GM18507 (cell line): ENCODE results near the gene PLB1.
A peak's percentile ranks its signal among the peaks of the same experiment; 100 is the strongest.

Source experiments
- DNase-seq: peaks from one replicate; pipeline ENCODE4 v3.0.0; 2011; ENCODE audit warnings: low read depth; ENCODE audit not compliant: insufficient read length; ENCODE audit errors: extremely low spot score
- FAIRE-seq: peaks from 2 replicates; lab custom pipeline; 2011; peaks lifted over from hg19 to GRCh38; lab: Jason Lieb, UNC

PLB1 gene

DNA sequence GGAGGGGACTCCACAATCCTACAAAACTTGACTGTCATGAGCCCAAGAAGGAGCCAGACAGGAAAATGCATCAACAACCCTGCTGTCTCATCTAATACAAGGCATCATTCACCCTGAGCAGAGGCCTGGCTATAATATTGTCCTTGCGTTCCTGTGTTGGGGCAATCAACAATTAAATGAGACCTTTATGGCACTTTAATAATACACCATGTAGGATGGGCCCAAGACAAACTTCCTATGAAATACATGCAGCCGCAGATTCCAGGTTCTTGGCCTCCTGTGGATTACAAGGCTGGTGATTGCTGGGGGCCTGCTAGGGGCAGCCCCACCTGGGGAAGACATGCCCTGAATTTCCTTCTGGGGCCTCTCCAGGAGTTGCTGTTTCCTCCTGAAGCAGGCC, 173.0 kb downstream of the PLB1 start:
- DNase-seq (no peak), FAIRE-seq (no peak)

DNA sequence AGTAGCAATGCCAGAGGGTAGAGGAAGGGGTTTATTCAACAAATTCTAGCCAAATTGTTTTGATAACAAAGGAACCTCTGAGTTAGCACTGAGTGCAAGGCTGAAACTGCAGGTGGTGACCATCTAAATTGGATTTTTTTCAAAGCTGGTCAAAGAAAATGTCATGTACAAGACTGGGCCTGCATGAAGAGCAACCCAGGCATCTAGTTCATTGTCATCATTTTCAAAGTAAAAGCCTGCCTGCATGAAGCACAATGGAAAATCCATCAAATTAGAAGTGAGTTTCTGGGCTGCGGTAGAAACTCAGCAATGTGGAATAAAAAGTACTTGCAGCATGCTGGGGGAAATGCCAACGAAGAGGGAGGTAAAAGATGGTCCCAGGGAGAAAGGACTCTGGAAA, 175.0 kb downstream of the PLB1 start:
- DNase-seq (no peak), FAIRE-seq (no peak)

DNA sequence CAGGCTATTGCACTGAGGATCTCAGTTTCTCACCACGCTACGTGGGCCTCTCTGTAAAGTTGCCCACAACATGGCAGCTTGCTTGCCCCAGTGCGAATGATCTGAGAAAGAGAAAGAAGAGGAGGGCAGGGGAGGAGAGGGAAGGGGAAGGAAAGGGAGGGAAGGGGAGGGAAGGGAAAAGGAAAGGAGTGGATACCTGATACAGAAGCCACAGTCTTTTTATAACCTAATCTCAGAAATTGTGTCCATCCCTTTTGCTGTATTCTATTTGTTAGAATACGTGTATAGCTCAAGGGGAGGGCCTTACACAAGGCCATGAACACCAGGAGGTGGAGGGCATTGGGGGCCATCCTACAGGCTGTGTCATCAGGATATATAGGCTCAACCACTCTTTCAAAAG, 177.5 kb downstream of the PLB1 start:
- no peak for FAIRE-seq
- no peak for DNase-seq

DNA sequence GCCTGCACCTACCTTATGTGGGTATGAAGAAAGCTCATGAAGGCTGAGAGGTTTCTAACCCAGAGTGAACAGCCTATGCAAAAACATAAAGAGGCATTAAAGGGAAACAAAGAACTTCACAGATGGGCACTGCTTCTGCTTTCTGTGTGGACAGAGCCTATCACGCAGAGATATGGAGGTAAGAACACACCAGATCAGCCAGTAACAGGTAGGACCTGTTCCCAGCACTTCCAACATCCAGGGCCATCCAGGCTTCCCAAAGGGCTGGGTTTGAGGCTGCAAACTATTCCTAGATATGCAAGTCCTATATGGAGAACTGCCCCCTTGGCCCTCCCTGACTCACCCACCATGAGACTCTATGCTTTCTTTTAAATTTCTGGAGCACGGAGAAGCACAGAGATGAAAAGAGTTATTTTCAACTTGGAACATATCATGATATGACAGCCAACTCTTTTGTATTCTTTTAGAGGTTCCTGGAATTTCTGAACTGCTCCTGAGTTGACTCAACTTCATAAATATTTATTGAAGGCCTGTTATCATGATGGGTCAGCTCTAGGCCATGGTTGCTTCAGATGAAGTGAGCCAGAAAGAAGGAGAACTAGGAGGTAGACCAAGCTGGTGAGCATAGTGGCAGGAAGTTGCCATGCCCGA, 178.3 kb downstream of the PLB1 start:
- DNase-seq = no peak
- FAIRE-seq = no peak

DNA sequence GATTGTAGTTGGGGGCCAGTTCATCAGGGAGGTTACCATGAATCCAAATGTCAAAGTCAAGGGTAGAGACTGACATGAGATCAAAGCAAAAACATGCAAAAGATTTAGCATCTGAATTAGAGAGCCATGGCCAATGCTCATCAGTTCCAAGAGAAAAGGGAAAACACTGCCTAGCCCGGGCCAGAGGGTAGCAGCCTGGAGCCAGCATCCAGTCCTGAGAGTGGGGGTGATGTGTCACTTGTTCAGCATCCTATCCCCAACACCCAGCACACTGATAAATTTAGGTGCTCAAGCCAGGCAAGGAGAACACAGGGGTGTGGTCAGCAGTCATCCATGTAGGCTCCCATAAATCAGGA, 178.8 kb downstream of the PLB1 start:
- FAIRE-seq = no peak
- no peak for DNase-seq

DNA sequence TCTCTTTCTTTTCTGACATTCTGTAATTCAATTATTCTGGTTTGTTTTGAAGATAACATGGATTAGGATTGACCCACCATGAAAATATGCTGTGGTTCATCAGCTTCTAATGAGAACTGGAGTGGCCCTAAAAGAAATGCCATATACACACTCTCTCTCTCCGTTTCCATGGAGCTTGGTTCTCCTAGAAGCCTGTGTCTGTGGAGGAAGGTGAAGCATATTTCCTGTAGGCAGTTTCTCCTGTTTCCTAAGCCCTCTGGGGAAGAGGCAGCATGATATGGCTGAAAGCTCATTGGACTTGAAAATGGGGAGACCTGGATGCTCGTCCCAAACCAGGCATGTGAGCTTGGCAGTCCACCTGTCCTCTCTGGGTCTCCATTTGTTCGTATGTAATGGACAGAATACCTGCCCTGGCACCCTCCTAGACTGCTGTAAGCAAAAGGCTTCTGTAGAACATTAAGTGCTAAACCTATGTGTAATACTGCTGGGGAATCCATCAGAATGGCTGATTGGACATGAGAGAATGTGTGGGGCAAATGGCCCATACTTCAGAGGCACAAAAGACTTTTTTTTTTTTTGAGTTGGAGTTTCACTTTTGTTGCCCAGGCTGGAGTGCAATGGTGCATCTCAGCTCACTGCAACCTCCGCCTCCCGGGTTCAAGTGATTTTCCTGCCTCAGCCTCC, 180.4 kb downstream of the PLB1 start:
- DNase-seq = no peak
- FAIRE-seq = no peak

GRCh38 chr2:28678175-28678855, 182.5 kb downstream of the PLB1 start:
- DNase-seq = no peak
- no peak for FAIRE-seq

DNA sequence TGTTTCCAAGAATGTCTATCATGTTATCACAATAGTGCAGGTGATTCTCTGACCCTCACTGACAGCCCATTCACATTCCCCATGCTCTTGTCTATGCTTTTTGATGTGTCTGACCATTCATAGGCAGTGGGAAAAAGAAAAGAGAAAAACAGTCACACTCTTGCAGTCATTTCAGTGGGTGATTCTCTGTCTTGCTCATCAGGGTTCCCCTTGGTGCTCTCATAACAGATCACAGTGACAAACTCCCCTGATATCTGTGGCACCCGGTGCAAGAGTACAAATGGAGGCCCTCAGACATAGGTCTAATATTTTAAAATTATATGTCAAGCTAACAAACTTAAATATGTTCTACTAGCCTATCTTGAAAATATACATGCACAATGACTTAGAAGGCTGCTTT, 183.1 kb downstream of the PLB1 start:
- FAIRE-seq (no peak), DNase-seq (no peak)

- DNase-seq (no peak), FAIRE-seq (no peak)
Measured at GRCh38 chr2:28680657-28681056, 184.8 kb downstream of the PLB1 start.

- peak; percentile 87 for FAIRE-seq
- peak; percentile 65 for DNase-seq
Measured at GRCh38 chr2:28681158-28681571, 185.3 kb downstream of the PLB1 start.

DNA sequence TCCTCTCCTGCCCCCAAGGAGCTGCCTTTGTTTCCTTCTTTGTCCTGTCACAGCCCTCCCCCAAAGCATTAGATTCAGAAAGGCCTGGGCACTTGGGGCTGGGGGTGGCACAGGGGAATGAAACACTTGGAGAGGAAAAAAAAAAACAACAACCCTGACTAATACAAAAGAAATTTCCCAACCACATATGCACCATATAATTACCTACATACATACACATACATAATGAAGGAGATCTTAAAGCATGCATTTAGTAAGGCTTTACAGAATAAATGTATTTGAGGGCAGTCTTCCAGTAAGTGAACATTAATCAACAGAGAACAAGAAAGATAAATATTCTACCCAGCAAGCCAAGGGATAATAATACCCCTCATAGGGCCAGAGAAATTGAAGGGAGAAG, 185.7 kb downstream of the PLB1 start:
- FAIRE-seq = no peak
- DNase-seq = no peak

DNA sequence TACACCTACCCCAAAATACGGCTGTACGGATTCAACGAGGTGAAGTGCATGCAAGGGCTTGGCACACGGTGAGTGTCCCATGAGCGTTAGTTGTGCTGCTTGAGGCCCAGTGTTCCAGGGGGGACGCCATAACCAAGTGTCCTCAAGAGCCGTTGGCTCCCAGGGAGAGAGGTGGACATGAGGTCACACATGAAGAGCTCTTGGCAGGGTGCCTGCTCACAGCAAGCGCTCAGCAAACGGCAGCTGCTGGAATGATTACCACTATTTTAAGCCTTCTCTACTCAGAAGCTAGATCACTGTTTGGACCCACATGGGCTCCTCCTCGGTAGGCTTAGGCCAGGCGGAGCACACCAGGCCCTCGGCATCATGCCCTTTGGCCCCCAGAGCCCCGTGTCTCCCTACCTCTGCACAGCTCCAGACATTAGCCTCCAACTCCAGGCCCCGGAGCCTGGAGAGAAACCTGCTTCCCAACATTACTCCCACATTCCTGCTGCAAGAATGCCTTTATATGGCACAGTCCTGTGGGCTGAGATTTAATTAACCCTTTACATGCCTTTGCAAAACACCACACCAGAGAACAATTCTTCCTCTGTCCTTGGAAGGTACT, 187.3 kb downstream of the PLB1 start:
- DNase-seq (no peak), FAIRE-seq (no peak)

DNA sequence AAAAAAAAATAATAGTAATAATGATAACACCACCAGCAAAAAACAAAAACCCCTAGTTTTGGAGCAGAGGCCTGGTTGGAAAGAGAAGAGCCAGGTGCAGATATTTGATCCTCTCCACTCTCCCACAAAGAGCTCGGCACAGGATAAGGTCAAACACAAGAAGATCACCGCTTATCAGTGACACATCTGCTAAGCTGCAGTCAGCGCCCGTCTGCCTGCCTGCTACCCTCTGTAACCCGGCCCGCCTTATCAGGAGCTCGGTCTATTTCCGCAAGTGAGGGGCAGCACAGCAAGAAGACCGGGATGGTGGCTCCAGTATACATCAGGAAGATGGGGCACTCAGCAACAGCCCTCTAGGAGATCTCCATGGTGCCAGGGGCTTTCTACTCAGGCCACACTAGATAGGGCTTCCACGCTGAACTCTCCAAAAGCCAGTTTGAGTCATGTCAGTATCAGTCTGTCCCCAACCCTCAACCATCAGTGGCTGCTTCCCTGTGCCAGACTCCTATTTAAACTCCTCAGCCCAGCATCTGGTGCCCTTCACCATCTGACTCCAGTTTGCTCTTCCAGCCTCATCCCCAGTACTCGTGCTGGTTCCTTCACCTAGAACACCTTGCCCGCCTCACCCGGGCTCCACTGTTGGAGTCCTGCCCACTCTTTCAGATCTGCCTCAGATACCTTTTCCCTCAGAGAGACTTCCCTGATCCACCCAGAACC, 188.4 kb downstream of the PLB1 start:
- FAIRE-seq = no peak

DNA sequence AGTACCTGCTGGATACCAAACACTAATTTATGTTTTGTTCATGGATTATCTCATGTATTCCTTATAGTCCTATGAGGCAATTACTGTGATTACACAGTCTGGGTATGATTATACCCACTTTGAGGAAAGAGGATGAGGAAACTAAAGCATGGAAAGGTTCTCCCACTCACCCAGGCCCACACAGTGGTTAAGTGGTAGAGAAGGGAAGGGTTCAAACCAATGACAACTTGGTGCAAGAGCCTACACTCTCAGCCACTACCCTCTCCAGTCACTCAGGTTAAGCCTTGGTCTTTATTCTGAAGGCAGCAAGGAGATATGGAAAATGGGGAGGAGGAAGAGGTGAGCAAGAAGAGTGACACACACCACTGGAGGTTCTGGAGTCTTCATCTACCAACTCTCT, 191.3 kb downstream of the PLB1 start:
- FAIRE-seq (no peak), DNase-seq (no peak)

More for the DNA sequence above, 188.4 kb downstream of the PLB1 start:
- no peak for DNase-seq

DNA sequence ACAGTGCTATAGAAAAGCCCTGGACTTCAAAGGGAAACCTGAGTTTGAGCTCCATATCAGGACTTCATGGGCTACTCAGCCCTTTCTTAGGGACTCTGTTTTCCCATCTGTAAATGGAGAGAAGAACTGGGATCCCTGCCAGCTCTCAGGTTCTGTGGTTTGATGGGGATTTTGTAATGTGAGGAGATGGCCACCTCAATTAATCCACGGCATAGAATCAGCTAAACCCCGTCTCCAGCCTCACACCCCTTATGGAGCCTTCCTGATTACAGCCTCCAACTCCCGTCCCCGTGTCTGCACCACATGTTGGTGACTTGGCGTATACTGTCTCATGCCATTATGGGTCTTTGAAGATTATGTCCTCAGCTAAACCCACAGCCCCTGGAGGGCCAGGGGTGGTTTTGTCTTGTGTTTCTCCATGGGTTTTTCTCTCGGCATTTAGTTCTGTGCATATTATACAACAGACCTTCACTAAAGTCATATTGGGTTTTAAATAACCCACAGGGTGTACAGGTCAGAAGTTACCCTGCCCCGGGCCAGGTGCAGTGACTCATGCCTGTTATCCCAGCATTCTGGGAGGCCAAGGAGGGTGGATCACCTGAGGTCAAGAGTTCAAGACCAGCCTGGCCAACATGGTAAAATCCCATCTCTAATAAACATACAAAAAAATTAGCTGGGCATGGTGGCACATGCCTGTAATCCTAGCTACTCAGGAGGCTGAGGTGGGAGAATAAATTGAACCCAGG, 192.0 kb downstream of the PLB1 start:
- DNase-seq = no peak
- FAIRE-seq = no peak

GRCh38 chr2:28688818-28689217, 193.0 kb downstream of the PLB1 start:
- FAIRE-seq = no peak
- DNase-seq = no peak

DNA sequence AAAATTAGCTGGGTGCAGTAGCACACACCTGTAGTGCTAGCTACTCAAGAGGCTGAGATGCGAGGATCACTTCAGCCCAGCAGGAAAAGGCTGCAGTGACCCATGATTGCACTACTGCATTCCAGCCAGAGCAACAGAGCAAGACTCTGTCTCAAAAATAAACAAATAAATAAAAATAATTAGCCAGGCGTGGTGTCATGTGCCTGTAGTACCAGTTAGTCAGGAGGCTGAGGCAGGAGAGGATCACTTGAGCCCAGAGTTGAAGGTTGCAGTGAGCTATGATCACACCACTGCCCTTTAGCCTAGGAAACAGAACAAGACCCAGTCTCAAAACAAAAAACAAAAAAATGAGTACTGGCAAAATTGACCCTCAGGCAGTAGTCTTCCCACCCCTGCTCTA, 193.9 kb downstream of the PLB1 start:
- no peak for FAIRE-seq
- no peak for DNase-seq

GRCh38 chr2:28692411-28692810, 196.6 kb downstream of the PLB1 start:
- DNase-seq (no peak), FAIRE-seq (no peak)

- FAIRE-seq (no peak), DNase-seq (no peak)
Measured at GRCh38 chr2:28693223-28693622, 197.4 kb downstream of the PLB1 start.
